ENCODE results near the gene GP9. TPM values are rescaled to one million over a fixed set of nuclear protein-coding genes. Genes with fewer than 3 reads are reported as not detected.
A peak's percentile ranks its signal among the peaks of the same experiment; 100 is the strongest.

The GP9 gene
- polyA plus RNA-seq (ENCODE audit: insufficient read length in 12 of 12), result under 1 TPM in 9 of 12 donors, not detected in 3; 0.13 to 0.75 (median 0.34) TPM
- long read RNA-seq, donor 1, partial matches to known transcripts, result 0 of 1 reads
- long read RNA-seq, donor 1, other reads (novel, unspliced or antisense), result 0 of 1 reads
- long read RNA-seq, donor 2, result 0 reads
- long read RNA-seq, donor 3, result 0 reads
- long read RNA-seq, donor 4, result 0 reads
- long read RNA-seq, donor 5, partial matches to known transcripts, result 0 of 1 reads
- long read RNA-seq, donor 5, other reads (novel, unspliced or antisense), result 0 of 1 reads
- long read RNA-seq, donor 6, result 0 reads
- long read RNA-seq, donor 7, result 0 reads
- long read RNA-seq, donor 8, result 0 reads
- long read RNA-seq, donor 9, partial matches to known transcripts, result 0 of 1 reads
- long read RNA-seq, donor 9, other reads (novel, unspliced or antisense), result 0 of 1 reads
- long read RNA-seq, donor 10, result 0 reads
- long read RNA-seq, donor 11, result 0 reads

GRCh38 chr3:129060276-129061022 is at the start of gene GP9:
TSS of gene GP9 (plus strand) at chr3:129060779. CDS start at chr3:129061740, 961 bp downstream.
- DNase-seq, result no peak

GRCh38 chr3:129013491-129013891 is 47.1 kb upstream of the GP9 start:
- no peak for DNase-seq

- no peak for DNase-seq
These were observed 46.4 kb upstream of the GP9 start for GRCh38 chr3:129014148-129014547.

GRCh38 chr3:129014793-129015345 is 45.7 kb upstream of the GP9 start:
- DNase-seq, result no peak

GRCh38 chr3:129015388-129016105 is 45.0 kb upstream of the GP9 start:
- DNase-seq, result no peak

GRCh38 chr3:129016356-129016719 is 44.2 kb upstream of the GP9 start:
- DNase-seq, result no peak

GRCh38 chr3:129016720-129017483 is 43.7 kb upstream of the GP9 start:
- no peak for DNase-seq

GRCh38 chr3:129017484-129017899 is 43.1 kb upstream of the GP9 start:
- no peak for DNase-seq

- DNase-seq, result no peak
These were observed 42.3 kb upstream of the GP9 start for GRCh38 chr3:129018271-129018670.

GRCh38 chr3:129018751-129019150 is 41.8 kb upstream of the GP9 start:
- DNase-seq, result no peak

GRCh38 chr3:129019266-129019665 is 41.3 kb upstream of the GP9 start:
- no peak for DNase-seq

- DNase-seq, result no peak
These were observed 39.9 kb upstream of the GP9 start for GRCh38 chr3:129020691-129021090.

- no peak for DNase-seq
These were observed 39.4 kb upstream of the GP9 start for GRCh38 chr3:129021140-129021551.

- DNase-seq, result peak; percentile 63
These were observed 38.2 kb upstream of the GP9 start for GRCh38 chr3:129022114-129023007.

GRCh38 chr3:129023008-129023358 is 37.6 kb upstream of the GP9 start:
- no peak for DNase-seq

GRCh38 chr3:129023909-129024308 is 36.7 kb upstream of the GP9 start:
- no peak for DNase-seq

- DNase-seq, result no peak
These were observed 35.5 kb upstream of the GP9 start for GRCh38 chr3:129025108-129025507.

GRCh38 chr3:129025691-129026435 is 34.7 kb upstream of the GP9 start:
- DNase-seq, result no peak

- peak; percentile 82 for DNase-seq
These were observed 33.6 kb upstream of the GP9 start for GRCh38 chr3:129026728-129027543.

Measured in muscle of arm (tissue), 14 donors.